ENCODE data around the gene VEGFC. TPM values are rescaled to one million over a fixed set of nuclear protein-coding genes. Genes with fewer than 3 reads are reported as not detected.

Gene VEGFC
- polyA plus RNA-seq, 1 donor (not counting 4 experiments of a cell fraction or from before 2014, with no cell fraction given): 19.4 TPM

- no peak overlapping the region for H3K4me3 ChIP-seq (ENCODE audit: control insufficient read depth in 2 of 3, extremely low read depth in 1 of 3, insufficient read depth in 2 of 3, low read depth in 1 of 3, low read length in 3 of 3)
- no peaks in the 10 kb centered on the region for H3K9me3 ChIP-seq (ENCODE audit: control insufficient read depth, low read depth, low read length)
- FAIRE-seq (no peak), DNase-seq (ENCODE audit: low read depth, low spot score) (no peak)
- H3K4me2 ChIP-seq (ENCODE audit: control insufficient read depth, extremely low read depth, insufficient read depth, low read depth, low read length): no peak overlapping the region
- no peaks in the 10 kb centered on the region for H4K20me1 ChIP-seq (ENCODE audit: control insufficient read depth, extremely low read depth, insufficient read depth, low read length)
- TF ChIP-seq CTCF (optimal IDR thresholded peaks at IDR 0.05 in 1 of 3, IDR thresholded peaks at IDR 0.05 in 1 of 3, conservative IDR thresholded peaks at IDR 0.05 in 1 of 3; ENCODE audit: extremely low read depth in 1 of 3, insufficient read depth in 2 of 3, low read length in 3 of 3) (no peak), EZH2 (IDR thresholded peaks at IDR 0.05; ENCODE audit: low read length) (no peak)
- no peaks in the 10 kb centered on the region for H3K9me1 ChIP-seq (ENCODE audit: control insufficient read depth, extremely low read depth, insufficient read depth, low read length)
- no peaks in the 10 kb centered on the region for H3K79me2 ChIP-seq (ENCODE audit: control insufficient read depth, insufficient read depth, low read length)
- H3K9ac ChIP-seq (ENCODE audit: control insufficient read depth, extremely low read depth, insufficient read depth, low read length): no peak overlapping the region
- dilution Hi-C loops (cut with MboI; ENCODE audit: extremely low pct_ligation_motif_present, low sequenced_read_pairs): no loop called here
- H3K36me3 ChIP-seq (ENCODE audit: control insufficient read depth in 2 of 2, extremely low read depth in 1 of 2, insufficient read depth in 2 of 2, low read length in 2 of 2): no peaks in the 10 kb centered on the region
- H3K27ac ChIP-seq (ENCODE audit: control insufficient read depth, insufficient read depth, low read length): no peak overlapping the region
- H2AFZ ChIP-seq (ENCODE audit: control insufficient read depth, low read length): no peak overlapping the region
- H3K4me1 ChIP-seq (ENCODE audit: control insufficient read depth, extremely low read depth, insufficient read depth, low read length): no peaks in the 10 kb centered on the region
- H3K27me3 ChIP-seq (ENCODE audit: control insufficient read depth, extremely low read depth, insufficient read depth, low read length): no peaks in the 10 kb centered on the region
Measured at GRCh38 chr4:176653401-176654220, 139.1 kb downstream of the VEGFC start.

GRCh38 chr4:176646311-176646710 is 146.4 kb downstream of the VEGFC start:
- no peak for TF ChIP-seq EZH2 (IDR thresholded peaks at IDR 0.05; ENCODE audit: low read length)
- TF ChIP-seq CTCF (optimal IDR thresholded peaks at IDR 0.05 in 1 of 3, IDR thresholded peaks at IDR 0.05 in 1 of 3, conservative IDR thresholded peaks at IDR 0.05 in 1 of 3; ENCODE audit: extremely low read depth in 1 of 3, insufficient read depth in 2 of 3, low read length in 3 of 3): no peak
- no peak overlapping the region for H2AFZ ChIP-seq (ENCODE audit: control insufficient read depth, low read length)
- dilution Hi-C loops (cut with MboI; ENCODE audit: extremely low pct_ligation_motif_present, low sequenced_read_pairs): no loop called here
- H3K36me3 ChIP-seq (ENCODE audit: control insufficient read depth in 2 of 2, extremely low read depth in 1 of 2, insufficient read depth in 2 of 2, low read length in 2 of 2): no peaks in the 10 kb centered on the region
- H3K79me2 ChIP-seq (ENCODE audit: control insufficient read depth, insufficient read depth, low read length): no peaks in the 10 kb centered on the region
- DNase-seq (ENCODE audit: low read depth, low spot score) (no peak), FAIRE-seq (no peak)
- H3K27me3 ChIP-seq (ENCODE audit: control insufficient read depth, extremely low read depth, insufficient read depth, low read length): no peaks in the 10 kb centered on the region
- H3K4me1 ChIP-seq (ENCODE audit: control insufficient read depth, extremely low read depth, insufficient read depth, low read length): no peaks in the 10 kb centered on the region
- peak overlapping the region; percentile 6 for H3K4me2 ChIP-seq (ENCODE audit: control insufficient read depth, extremely low read depth, insufficient read depth, low read depth, low read length)
- H3K27ac ChIP-seq (ENCODE audit: control insufficient read depth, insufficient read depth, low read length): no peak overlapping the region
- no peak overlapping the region for H3K4me3 ChIP-seq (ENCODE audit: control insufficient read depth in 2 of 3, extremely low read depth in 1 of 3, insufficient read depth in 2 of 3, low read depth in 1 of 3, low read length in 3 of 3)
- H3K9me3 ChIP-seq (ENCODE audit: control insufficient read depth, low read depth, low read length): no peaks in the 10 kb centered on the region
- H3K9ac ChIP-seq (ENCODE audit: control insufficient read depth, extremely low read depth, insufficient read depth, low read length): no peak overlapping the region
- H4K20me1 ChIP-seq (ENCODE audit: control insufficient read depth, extremely low read depth, insufficient read depth, low read length): no peaks in the 10 kb centered on the region
- no peaks in the 10 kb centered on the region for H3K9me1 ChIP-seq (ENCODE audit: control insufficient read depth, extremely low read depth, insufficient read depth, low read length)

All from keratinocyte (primary cell).